Type B pancreatic cell (in vitro differentiated cells): Measurements from ENCODE around the gene EXT2. TPM values are rescaled to one million over a fixed set of nuclear protein-coding genes. Genes with fewer than 3 reads are reported as not detected.

ENCODE experiments used
- DNase-seq: peaks from one replicate; pipeline ENCODE4 v3.0.0; 2021; ENCODE audit warnings: mixed read lengths; ENCODE audit not compliant: unreplicated experiment; ENCODE audit errors: extremely low spot score
- H3K27ac Mint-ChIP-seq: 2 replicates; pipeline ENCODE4 v1.8.0; 2021; ENCODE audit warnings: mild to moderate bottlenecking, mixed read lengths
- H3K27me3 Mint-ChIP-seq: 2 replicates; pipeline ENCODE4 v1.8.0; 2021; ENCODE audit warnings: mixed read lengths
- H3K36me3 Mint-ChIP-seq: 2 replicates; pipeline ENCODE4 v1.8.0; 2021; ENCODE audit warnings: mixed read lengths
- H3K4me1 Mint-ChIP-seq: one replicate; pipeline ENCODE4 v1.8.0; 2021; ENCODE audit warnings: mixed read lengths; ENCODE audit not compliant: unreplicated experiment
- H3K4me3 Mint-ChIP-seq: 2 replicates; pipeline ENCODE4 v1.8.0; 2021; ENCODE audit warnings: mild to moderate bottlenecking, mixed read lengths
- H3K9me3 Mint-ChIP-seq: 2 replicates; pipeline ENCODE4 v1.8.0; 2021; ENCODE audit warnings: mixed read lengths
- CTCF ChIP-seq: fragments of 200-600 bp; sonication (generic); conservative IDR thresholded peaks from 2 replicates; pipeline ENCODE4 v1.5.0; 2021; ENCODE audit warnings: antibody characterized with exemption, mild to moderate bottlenecking
- total RNA-seq: library from RNA; stranded (reverse); gene quantifications from 2 replicates; pipeline ENCODE4 v1.2.1, GENCODE V29; 2021; ENCODE audit warnings: low replicate concordance

The EXT2 gene
- total RNA-seq, 1 donor from 2014 or later = 62.7 TPM

GRCh38 chr11:44138980-44139379 is 43.5 kb downstream of the EXT2 start:
- peaks cover 43% of the 10 kb centered on the region for H3K4me1 Mint-ChIP-seq
- no peak for DNase-seq
- H3K27me3 Mint-ChIP-seq = no peaks in the 10 kb centered on the region
- no peaks in the 10 kb centered on the region for H3K9me3 Mint-ChIP-seq
- peaks cover 8% of the 10 kb centered on the region for H3K36me3 Mint-ChIP-seq
- no peak overlapping the region for H3K27ac Mint-ChIP-seq
- H3K4me3 Mint-ChIP-seq = no peak overlapping the region
- TF ChIP-seq CTCF = no peak

- H3K27me3 Mint-ChIP-seq = no peaks in the 10 kb centered on the region
- H3K27ac Mint-ChIP-seq = no peak overlapping the region
- H3K36me3 Mint-ChIP-seq = peaks cover 3% of the 10 kb centered on the region
- H3K9me3 Mint-ChIP-seq = no peaks in the 10 kb centered on the region
- no peak for TF ChIP-seq CTCF
- H3K4me3 Mint-ChIP-seq = peak overlapping the region; percentile 60
- H3K4me1 Mint-ChIP-seq = peaks cover 36% of the 10 kb centered on the region
- no peak for DNase-seq
Measured at GRCh38 chr11:44139565-44140330, 44.3 kb downstream of the EXT2 start.

- TF ChIP-seq CTCF = no peak
- H3K27ac Mint-ChIP-seq = no peak overlapping the region
- H3K9me3 Mint-ChIP-seq = no peaks in the 10 kb centered on the region
- H3K27me3 Mint-ChIP-seq = no peaks in the 10 kb centered on the region
- DNase-seq = no peak
- H3K4me1 Mint-ChIP-seq = peaks cover 35% of the 10 kb centered on the region
- no peak overlapping the region for H3K4me3 Mint-ChIP-seq
- peaks cover 3% of the 10 kb centered on the region for H3K36me3 Mint-ChIP-seq
Measured at GRCh38 chr11:44140372-44140771, 44.9 kb downstream of the EXT2 start.

GRCh38 chr11:44140805-44141204 is 45.3 kb downstream of the EXT2 start:
- no peak overlapping the region for H3K4me3 Mint-ChIP-seq
- TF ChIP-seq CTCF = no peak
- no peak overlapping the region for H3K27ac Mint-ChIP-seq
- peaks cover 35% of the 10 kb centered on the region for H3K4me1 Mint-ChIP-seq
- no peak for DNase-seq
- peaks cover 7% of the 10 kb centered on the region for H3K36me3 Mint-ChIP-seq
- peaks cover 4% of the 10 kb centered on the region for H3K9me3 Mint-ChIP-seq
- H3K27me3 Mint-ChIP-seq = no peaks in the 10 kb centered on the region

- Mint-ChIP-seq H3K9me3 (peaks cover 4% of the 10 kb centered on the region), H3K27me3 (no peaks in the 10 kb centered on the region), H3K4me3 (no peak overlapping the region), H3K27ac (no peak overlapping the region), H3K4me1 (peaks cover 14% of the 10 kb centered on the region), H3K36me3 (peaks cover 10% of the 10 kb centered on the region)
- DNase-seq = no peak
- no peak for TF ChIP-seq CTCF
Measured at GRCh38 chr11:44143987-44144909, 48.8 kb downstream of the EXT2 start.
